Thyroid gland (tissue), 4 donors: ENCODE measurements around the gene PIK3AP1. TPM values are rescaled to one million over a fixed set of nuclear protein-coding genes. Genes with fewer than 3 reads are reported as not detected.

ENCODE experiments used
- DNase-seq, 2 donors: peaks; one replicate each; pipeline ENCODE4 v3.0.0-alpha.2; 2019
- H3K27ac ChIP-seq, 3 donors: fragments of 200-600 bp; sonication (generic); 1 replicate in 2 of 3; 2 replicates in 1 of 3; pipeline ENCODE4 v1.5.1; 2016 to 2019; ENCODE audit warnings: mild to moderate bottlenecking in 1 of 3, moderate library complexity in 1 of 3
- H3K27me3 ChIP-seq: fragments of 200-600 bp; sonication (generic); one replicate; pipeline ENCODE4 v1.5.1; 2019
- H3K36me3 ChIP-seq, 2 donors: fragments of 200-600 bp; sonication (generic); one replicate each; pipeline ENCODE4 v1.5.1; 2016 to 2019
- H3K4me1 ChIP-seq, 2 donors: fragments of 200-600 bp; sonication (generic); one replicate each; pipeline ENCODE4 v1.5.1; 2017 to 2019
- H3K4me3 ChIP-seq, 3 donors: fragments of 200-600 bp; sonication (generic); replicated peaks in 1 of 3; 1 replicate in 2 of 3; 2 replicates in 1 of 3; pipeline ENCODE4 v1.5.1; 2016; ENCODE audit warnings: mild to moderate bottlenecking in 1 of 3
- H3K9me3 ChIP-seq: fragments of 200-600 bp; sonication (generic); one replicate; pipeline ENCODE4 v1.5.1; 2017
- CTCF ChIP-seq, 6 experiments: fragments of 200-600 bp in 3 of 6; fragments of 450-650 bp in 3 of 6; sonication (generic) in 3 of 6; IDR thresholded peaks; one replicate each; pipeline ENCODE4 v1.5.1; 2016 to 2019; ENCODE audit warnings: antibody characterized with exemption in 6 of 6, mild to moderate bottlenecking in 2 of 6, inconsistent platforms in 1 of 6, moderate library complexity in 1 of 6
- POLR2A ChIP-seq, 2 donors: fragments of 450-650 bp; IDR thresholded peaks; one replicate each; pipeline ENCODE4 v1.6.1; 2017; ENCODE audit warnings: antibody characterized with exemption in 2 of 2, mild to moderate bottlenecking in 2 of 2, moderate library complexity in 1 of 2
- WGBS, 2 donors: methylation state at CpG; one replicate each; pipeline ENCODE4 v1.1.5; 2017; 5-methylcytosine and 5-hydroxymethylcytosine counted together
- intact Hi-C: fragments of 100-400 bp; cut with DNase I; formaldehyde crosslinking; loops from one replicate; pipeline ENCODE4 v1.15.1; 2023
- total RNA-seq, 4 donors: library from RNA; depleted of rRNA; stranded (reverse); fragments of >200 nt; gene quantifications; one replicate each; pipeline ENCODE4 v1.2.3, GENCODE V29; 2016

The PIK3AP1 gene
- total RNA-seq, 4 donors from 2014 or later, result 8.6 to 13.9 (median 12.0) TPM

- H3K4me3 ChIP-seq, result no peak overlapping the region
- no peaks in the 10 kb centered on the region for H3K9me3 ChIP-seq
- H3K4me1 ChIP-seq, result no peaks in the 10 kb centered on the region
- no peak for DNase-seq
- TF ChIP-seq CTCF (IDR thresholded peaks at IDR 0.05) (no peak), POLR2A (IDR thresholded peaks at IDR 0.05) (no peak)
- H3K27me3 ChIP-seq, result no peaks in the 10 kb centered on the region
- H3K27ac ChIP-seq, result no peak overlapping the region
- 93 to 94% methylated on average over 8 of the region's 8 CpGs for WGBS, 2 donors
- intact Hi-C loops, result no loop called here
- H3K36me3 ChIP-seq, result no peaks in the 10 kb centered on the region
Observed at GRCh38 chr10:96651998-96652431, 68.3 kb downstream of the PIK3AP1 start.

GRCh38 chr10:96650958-96651357 lies 69.4 kb downstream of the PIK3AP1 start:
- Histone ChIP-seq H3K27ac (no peak overlapping the region), H3K36me3 (no peaks in the 10 kb centered on the region), H3K9me3 (no peaks in the 10 kb centered on the region), H3K4me3 (no peak overlapping the region), H3K27me3 (no peaks in the 10 kb centered on the region), H3K4me1 (no peaks in the 10 kb centered on the region)
- 83 to 85% methylated on average over 7 of the region's 7 CpGs for WGBS, 2 donors
- TF ChIP-seq POLR2A (IDR thresholded peaks at IDR 0.05) (no peak), CTCF (IDR thresholded peaks at IDR 0.05) (no peak)
- no peak for DNase-seq
- intact Hi-C loops, result no loop called here

- Histone ChIP-seq H3K4me1 (no peaks in the 10 kb centered on the region), H3K4me3 (no peak overlapping the region), H3K27me3 (no peaks in the 10 kb centered on the region), H3K9me3 (no peaks in the 10 kb centered on the region), H3K36me3 (no peaks in the 10 kb centered on the region), H3K27ac (no peak overlapping the region)
- DNase-seq, result no peak
- intact Hi-C loops, result loop anchor here (10.0 kb wide), 1 partner anchor 377 kb away; no protein-coding TSS in a partner anchor
- TF ChIP-seq CTCF (IDR thresholded peaks at IDR 0.05) (no peak), POLR2A (IDR thresholded peaks at IDR 0.05) (no peak)
- 94 to 96% methylated on average over 6 of the region's 6 CpGs for WGBS, 2 donors
Observed at GRCh38 chr10:96648297-96648696, 72.0 kb downstream of the PIK3AP1 start.

GRCh38 chr10:96647466-96647865 lies 72.8 kb downstream of the PIK3AP1 start:
- TF ChIP-seq POLR2A (IDR thresholded peaks at IDR 0.05) (no peak), CTCF (IDR thresholded peaks at IDR 0.05) (no peak)
- no peaks in the 10 kb centered on the region for H3K9me3 ChIP-seq
- H3K4me1 ChIP-seq, result no peaks in the 10 kb centered on the region
- no peaks in the 10 kb centered on the region for H3K27me3 ChIP-seq
- 71 to 75% methylated on average over 6 of the region's 6 CpGs for WGBS, 2 donors
- DNase-seq, result no peak
- no peaks in the 10 kb centered on the region for H3K36me3 ChIP-seq
- intact Hi-C loops, result loop anchor here (10.0 kb wide), 1 partner anchor 377 kb away; no protein-coding TSS in a partner anchor
- no peak overlapping the region for H3K4me3 ChIP-seq
- H3K27ac ChIP-seq, result no peak overlapping the region

- TF ChIP-seq POLR2A (IDR thresholded peaks at IDR 0.05) (no peak), CTCF (IDR thresholded peaks at IDR 0.05) (no peak)
- no peaks in the 10 kb centered on the region for H3K36me3 ChIP-seq
- no peaks in the 10 kb centered on the region for H3K9me3 ChIP-seq
- H3K27me3 ChIP-seq, result no peaks in the 10 kb centered on the region
- WGBS, 2 donors, result 77 to 89% methylated on average over 3 of the region's 3 CpGs
- H3K27ac ChIP-seq, result no peak overlapping the region
- DNase-seq, result no peak
- intact Hi-C loops, result loop anchor here (10.0 kb wide), 1 partner anchor 378 kb away; no protein-coding TSS in a partner anchor
- no peak overlapping the region for H3K4me3 ChIP-seq
- no peaks in the 10 kb centered on the region for H3K4me1 ChIP-seq
Observed at GRCh38 chr10:96646751-96647166, 73.6 kb downstream of the PIK3AP1 start.
